SIG-M5 treated with dmso at 0.1 percent for 504 hours (cell line): Measurements from ENCODE around the gene TMCC1.
"Not testable (repeated sequence)": the region's sequence is repeated elsewhere in the genome, so short reads cannot be mapped to it uniquely, and the experiment has no call there.

Experiments
- DNase-seq: peaks from one replicate; lab custom pipeline; 2025; ENCODE audit not compliant: unreplicated experiment; lab: John Stamatoyannopoulos, UW

Gene TMCC1

GRCh38 chr3:129655291-129655700 lies 238.2 kb downstream of the TMCC1 start:
- no peak for DNase-seq

- DNase-seq = no peak
Measured at GRCh38 chr3:129654131-129654530, 239.4 kb downstream of the TMCC1 start.

GRCh38 chr3:129653019-129653418 lies 240.5 kb downstream of the TMCC1 start:
- DNase-seq = no peak

GRCh38 chr3:129651435-129652202 lies 241.9 kb downstream of the TMCC1 start:
- no peak for DNase-seq

GRCh38 chr3:129650256-129650872 lies 243.1 kb downstream of the TMCC1 start:
- DNase-seq = peak; percentile 76

GRCh38 chr3:129648391-129648790 lies 245.1 kb downstream of the TMCC1 start:
- DNase-seq = no peak

GRCh38 chr3:129645286-129645685 lies 248.2 kb downstream of the TMCC1 start:
- peak; percentile 84 for DNase-seq

- no peak for DNase-seq
Measured at GRCh38 chr3:129644836-129645235, 248.7 kb downstream of the TMCC1 start.

GRCh38 chr3:129641567-129642260 lies 251.8 kb downstream of the TMCC1 start:
- not testable (repeated sequence) for DNase-seq

GRCh38 chr3:129640985-129641384 lies 252.5 kb downstream of the TMCC1 start:
- not testable (repeated sequence) for DNase-seq

GRCh38 chr3:129638481-129638880 lies 255.0 kb downstream of the TMCC1 start:
- no peak for DNase-seq

- no peak for DNase-seq
Measured at GRCh38 chr3:129636082-129636481, 257.4 kb downstream of the TMCC1 start.

- DNase-seq = no peak
Measured at GRCh38 chr3:129635656-129636055, 257.9 kb downstream of the TMCC1 start.

- DNase-seq = no peak
Measured at GRCh38 chr3:129633751-129634481, 259.6 kb downstream of the TMCC1 start.

- DNase-seq = no peak
Measured at GRCh38 chr3:129632977-129633376, 260.5 kb downstream of the TMCC1 start.

GRCh38 chr3:129632556-129632955 lies 261.0 kb downstream of the TMCC1 start:
- no peak for DNase-seq

GRCh38 chr3:129632056-129632455 lies 261.5 kb downstream of the TMCC1 start:
- DNase-seq = no peak

- DNase-seq = no peak
Measured at GRCh38 chr3:129629011-129629410, 264.5 kb downstream of the TMCC1 start.

- no peak for DNase-seq
Measured at GRCh38 chr3:129628169-129628522, 265.4 kb downstream of the TMCC1 start.

- DNase-seq = peak; percentile 61
Measured at GRCh38 chr3:129627350-129628168, 266.0 kb downstream of the TMCC1 start.
